Osteocyte (in vitro differentiated cells): ENCODE measurements around the gene VMAC. TPM values are rescaled to one million over a fixed set of nuclear protein-coding genes. Genes with fewer than 3 reads are reported as not detected.
A peak's percentile ranks its signal among the peaks of the same experiment; 100 is the strongest.

Experiments
- DNase-seq: peaks from one replicate; pipeline ENCODE4 v3.0.0; 2021; ENCODE audit warnings: mixed read lengths; ENCODE audit not compliant: unreplicated experiment; ENCODE audit errors: extremely low spot score
- H3K27ac Mint-ChIP-seq: one replicate; pipeline ENCODE4 v1.8.0; 2021; ENCODE audit warnings: mild to moderate bottlenecking, mixed read lengths; ENCODE audit not compliant: unreplicated experiment
- H3K27me3 Mint-ChIP-seq: one replicate; pipeline ENCODE4 v1.8.0; 2021; ENCODE audit warnings: mixed read lengths; ENCODE audit not compliant: unreplicated experiment
- H3K36me3 Mint-ChIP-seq: one replicate; pipeline ENCODE4 v1.8.0; 2021; ENCODE audit warnings: mixed read lengths; ENCODE audit not compliant: unreplicated experiment
- H3K4me1 Mint-ChIP-seq: one replicate; pipeline ENCODE4 v1.8.0; 2021; ENCODE audit warnings: mixed read lengths; ENCODE audit not compliant: unreplicated experiment
- H3K4me3 Mint-ChIP-seq: one replicate; pipeline ENCODE4 v1.8.0; 2021; ENCODE audit warnings: mild to moderate bottlenecking, moderate library complexity, mixed read lengths; ENCODE audit not compliant: unreplicated experiment
- H3K9me3 Mint-ChIP-seq: one replicate; pipeline ENCODE4 v1.8.0; 2021; ENCODE audit warnings: mixed read lengths; ENCODE audit not compliant: unreplicated experiment
- CTCF ChIP-seq: fragments of 200-600 bp; sonication (generic); IDR thresholded peaks from 2 replicates; pipeline ENCODE4 v1.5.0; 2021; ENCODE audit warnings: antibody characterized with exemption, mild to moderate bottlenecking, moderate library complexity
- total RNA-seq: library from RNA; stranded (reverse); gene quantifications from 2 replicates; pipeline ENCODE4 v1.2.1, GENCODE V29; 2021

VMAC gene
- total RNA-seq, 1 donor from 2014 or later, result 10.7 TPM

- no peak for TF ChIP-seq CTCF
- peaks cover 7% of the 10 kb centered on the region for H3K36me3 Mint-ChIP-seq
- no peaks in the 10 kb centered on the region for H3K27me3 Mint-ChIP-seq
- H3K4me1 Mint-ChIP-seq, result peaks cover 23% of the 10 kb centered on the region
- peak overlapping the region; percentile 99 for H3K27ac Mint-ChIP-seq
- peak overlapping the region; percentile 94 for H3K4me3 Mint-ChIP-seq
- no peaks in the 10 kb centered on the region for H3K9me3 Mint-ChIP-seq
- no peak for DNase-seq
Measured at GRCh38 chr19:5903056-5903623, 1.5 kb upstream of the VMAC start.

DNA sequence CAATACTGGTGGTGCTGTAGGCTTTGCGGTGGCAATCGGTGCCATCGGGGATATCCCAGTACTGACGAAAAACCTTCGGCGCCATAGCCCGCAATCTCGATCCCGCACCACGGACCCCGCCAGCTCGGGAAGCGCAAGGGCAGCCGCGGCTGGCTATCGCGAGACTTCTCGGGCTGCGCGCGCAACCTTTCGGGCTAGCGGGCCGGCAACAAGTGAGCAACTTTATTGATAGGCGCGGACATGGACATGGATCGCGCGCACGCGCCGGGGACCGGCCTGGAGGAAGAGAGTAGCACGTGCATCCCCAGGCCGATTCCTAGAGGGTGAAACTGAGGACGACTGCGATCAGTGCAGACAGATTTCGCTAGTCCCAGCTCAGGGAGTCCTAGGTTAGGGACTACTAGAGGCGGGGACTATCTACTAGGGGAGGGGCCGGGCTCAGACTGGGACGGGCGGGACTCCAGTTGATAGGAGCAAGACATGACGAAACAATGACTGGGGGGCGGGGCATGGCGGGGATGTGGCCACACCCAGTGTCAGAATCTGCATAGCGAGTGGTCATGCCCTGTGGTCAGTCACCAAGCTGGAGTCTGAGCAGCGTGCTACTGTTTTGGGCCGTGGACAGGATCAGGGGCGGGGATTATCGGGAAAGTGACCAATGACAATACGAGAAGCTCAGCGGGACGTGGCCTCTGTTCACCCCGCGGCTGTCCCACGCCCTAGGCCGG lies 884 bp upstream of the VMAC start, which contains the start of gene NDUFA11:
NDUFA11 (minus strand) TSS at position 167 of the 728 bp plus-strand sequence; CDS start at position 85, 82 bp downstream.
- peak within 1 kb of the TSS; percentile 99 for H3K27ac Mint-ChIP-seq
- H3K4me1 Mint-ChIP-seq, result peaks cover 23% of the 10 kb centered on the region
- no peak for TF ChIP-seq CTCF
- peaks cover 7% of the 10 kb centered on the region for H3K36me3 Mint-ChIP-seq
- H3K4me3 Mint-ChIP-seq, result peak within 1 kb of the TSS; percentile 94
- no peaks in the 10 kb centered on the region for H3K9me3 Mint-ChIP-seq
- no peaks in the 10 kb centered on the region for H3K27me3 Mint-ChIP-seq
- DNase-seq, result peak; percentile 99

DNA sequence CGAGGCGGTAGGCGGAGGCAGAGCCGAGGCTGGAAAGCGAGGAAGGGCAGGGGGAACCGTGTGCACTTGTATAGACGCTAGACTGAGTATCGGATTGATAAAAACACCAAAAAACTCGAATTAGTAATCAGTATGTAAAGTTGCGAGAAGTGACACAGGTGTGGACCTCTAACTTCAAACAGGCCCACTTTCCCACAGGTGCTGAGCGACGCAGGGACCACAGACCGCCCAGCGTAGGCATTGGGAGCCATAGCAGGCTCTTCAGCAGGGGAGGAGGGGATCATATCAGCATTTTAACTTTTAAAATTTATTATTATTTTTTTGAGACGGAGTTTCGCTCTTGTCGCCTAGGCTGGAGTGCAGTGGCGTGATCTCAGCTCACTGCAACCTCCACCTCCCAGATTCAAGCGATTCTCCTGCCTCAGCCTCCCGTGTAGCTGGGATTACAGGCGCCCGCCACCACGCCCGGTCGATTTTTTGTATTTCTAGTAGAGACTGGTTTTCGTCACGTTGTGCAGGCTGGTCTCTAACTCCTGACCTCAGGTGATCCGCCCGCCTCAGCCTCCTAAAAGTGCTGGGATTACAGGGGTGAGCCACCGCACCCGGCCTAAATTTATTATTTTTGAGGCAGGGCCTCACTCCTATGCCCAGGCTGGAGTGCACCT lies 574 bp downstream of the VMAC start:
- peak overlapping the region; percentile 94 for H3K4me3 Mint-ChIP-seq
- no peaks in the 10 kb centered on the region for H3K27me3 Mint-ChIP-seq
- no peak for TF ChIP-seq CTCF
- H3K4me1 Mint-ChIP-seq, result peaks cover 24% of the 10 kb centered on the region
- no peaks in the 10 kb centered on the region for H3K9me3 Mint-ChIP-seq
- DNase-seq, result no peak
- peaks cover 12% of the 10 kb centered on the region for H3K36me3 Mint-ChIP-seq
- no peak overlapping the region for H3K27ac Mint-ChIP-seq

DNA sequence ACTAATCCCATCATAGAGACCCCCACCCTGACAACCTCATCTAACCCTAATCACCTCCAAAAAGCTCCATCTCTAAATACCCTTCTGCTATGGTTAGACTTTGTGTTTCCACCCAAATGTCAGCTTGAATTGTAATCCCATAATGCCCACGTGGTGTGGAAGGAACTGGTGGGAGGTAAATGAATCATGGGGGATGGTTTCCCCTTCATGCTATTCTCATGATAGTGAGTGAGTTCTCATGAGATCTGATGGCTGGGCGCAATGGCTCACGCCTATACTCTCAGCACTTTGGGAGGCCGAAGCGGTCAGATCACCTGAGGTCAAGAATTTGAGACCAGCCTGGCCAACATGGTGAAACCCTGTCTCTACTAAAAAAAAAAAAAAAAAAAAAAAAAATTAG lies 2.6 kb downstream of the VMAC start:
- no peak overlapping the region for H3K4me3 Mint-ChIP-seq
- no peak overlapping the region for H3K27ac Mint-ChIP-seq
- peaks cover 7% of the 10 kb centered on the region for H3K36me3 Mint-ChIP-seq
- TF ChIP-seq CTCF, result no peak
- no peaks in the 10 kb centered on the region for H3K9me3 Mint-ChIP-seq
- no peak for DNase-seq
- peaks cover 18% of the 10 kb centered on the region for H3K4me1 Mint-ChIP-seq
- no peaks in the 10 kb centered on the region for H3K27me3 Mint-ChIP-seq
